Measurements from ENCODE around the gene ATXN1. TPM values are rescaled to one million over a fixed set of nuclear protein-coding genes. Genes with fewer than 3 reads are reported as not detected.

Gene ATXN1
- total and polyA plus RNA-seq, 2 of the 8 experiments (the other 6 are each of a cell fraction or from before 2014, with no cell fraction given): 1.6 to 4.0 TPM

DNA sequence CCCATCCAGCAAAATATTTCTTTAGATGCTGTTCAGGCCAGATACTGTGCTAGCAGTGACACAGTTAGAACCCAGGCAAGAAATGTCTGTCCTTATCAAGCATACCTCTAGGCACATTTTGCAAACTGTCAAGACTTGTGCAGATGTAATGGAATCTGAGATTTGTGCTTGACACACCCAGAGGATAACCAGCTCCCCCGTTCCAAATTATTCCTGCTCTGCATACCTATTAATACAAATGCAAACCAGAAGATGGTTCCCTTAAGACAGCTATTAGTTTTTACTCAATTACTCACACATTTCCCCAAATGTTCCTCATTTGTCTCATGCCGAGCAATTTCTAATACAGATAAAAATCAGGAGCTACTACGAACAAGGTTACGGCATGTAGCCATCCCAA, 40.4 kb downstream of the ATXN1 start:
- Histone ChIP-seq H3K27me3 (replicated peaks in 1 of 4; ENCODE audit: control insufficient read depth in 3 of 4, extremely low read depth in 1 of 4, insufficient read depth in 3 of 4, low read length in 3 of 4) (no peaks in the 10 kb centered on the region), H3K18ac (ENCODE audit: extremely low read depth, low read length) (no peak overlapping the region), H3K79me2 (ENCODE audit: control insufficient read depth in 1 of 2, insufficient read depth in 2 of 2, low read length in 2 of 2) (no peaks in the 10 kb centered on the region), H3K9me3 (ENCODE audit: insufficient read depth in 2 of 2, low read depth in 1 of 2, low read length in 1 of 2) (no peaks in the 10 kb centered on the region), H3K4ac (replicated peaks; ENCODE audit: insufficient read length, low read depth, low read length) (no peak overlapping the region), H3K79me1 (ENCODE audit: low read depth, low read length) (no peaks in the 10 kb centered on the region), H2BK12ac (ENCODE audit: low read depth, low read length) (no peak overlapping the region), H3K4me3 (ENCODE audit: extremely low read depth in 1 of 4, insufficient read depth in 2 of 4, low read depth in 3 of 4, low read length in 4 of 4) (no peak overlapping the region), H2AK5ac (ENCODE audit: low read depth, low read length) (no peak overlapping the region), H3K23ac (ENCODE audit: insufficient read length) (no peak overlapping the region), H3K14ac (ENCODE audit: insufficient read length) (no peak overlapping the region), H2AFZ (ENCODE audit: low read length) (no peak overlapping the region), H4K20me1 (replicated peaks in 1 of 2; ENCODE audit: control insufficient read depth in 1 of 2, insufficient read depth in 2 of 2, low read length in 2 of 2) (no peaks in the 10 kb centered on the region), H4K5ac (ENCODE audit: insufficient read length, low read depth, low read length) (no peak overlapping the region), H3K9ac (replicated peaks in 1 of 4; ENCODE audit: extremely low read depth in 1 of 4, low read depth in 3 of 4, low read length in 3 of 4) (no peak overlapping the region), H2BK5ac (ENCODE audit: low read depth, low read length) (no peak overlapping the region), H3K23me2 (ENCODE audit: low read depth, low read length) (no peaks in the 10 kb centered on the region), H2BK120ac (replicated peaks; ENCODE audit: low read depth, low read length) (no peak overlapping the region), H3K36me3 (ENCODE audit: control insufficient read depth in 2 of 4, insufficient read depth in 4 of 4, low read length in 3 of 4) (no peaks in the 10 kb centered on the region), H3K27ac (ENCODE audit: low read depth, low read length) (no peak overlapping the region), H4K91ac (replicated peaks; ENCODE audit: insufficient read length, low read length) (no peak overlapping the region), H4K8ac (ENCODE audit: extremely low read depth, insufficient read depth, low read length) (no peak overlapping the region), H2BK15ac (ENCODE audit: low read length) (no peak overlapping the region), H3K4me1 (replicated peaks in 1 of 4; ENCODE audit: control insufficient read depth in 3 of 4, insufficient read depth in 4 of 4, low read length in 3 of 4) (peaks cover 0 to 4% (median 0%) of the 10 kb centered on the region in 4 experiments; a peak in 2 of 7 replicates), H3K56ac (replicated peaks; ENCODE audit: insufficient read length, low read depth, low read length) (no peak overlapping the region), H3K4me2 (ENCODE audit: insufficient read depth in 1 of 2, low read depth in 2 of 2, low read length in 2 of 2) (no peak overlapping the region), H2BK20ac (ENCODE audit: low read length) (no peak overlapping the region)
- ChIA-PET CTCF (ENCODE audit: partially characterized antibody) (interaction anchor here (1.0 to 1.2 kb wide), 3 partner anchors 51 to 207 kb away, joined by 3 to 4 read pairs (median 3); no protein-coding TSS in a partner anchor), POLR2A (ENCODE audit: partially characterized antibody) (no interaction called here)
- no peak for TF ChIP-seq ASH2L (IDR thresholded peaks at IDR 0.05; ENCODE audit: low read length)
- no peak for DNase-seq (ENCODE audit: low read depth in 1 of 2, low spot score in 2 of 2)
- 95% methylated on average over 4 of the region's 4 CpGs; no CpG with 5 or more reads in 1 of the 2 experiments for WGBS, 2 experiments (ENCODE audit: extremely low coverage in 1 of 2, insufficient coverage in 1 of 2, insufficient read length in 1 of 2, insufficient replicate concordance in 2 of 2, low coverage in 1 of 2, low lambda C conversion rate in 2 of 2, missing lambda C conversion rate in 1 of 2)
- no peak for FAIRE-seq
